ENCODE data around the gene PLK5.

DNA sequence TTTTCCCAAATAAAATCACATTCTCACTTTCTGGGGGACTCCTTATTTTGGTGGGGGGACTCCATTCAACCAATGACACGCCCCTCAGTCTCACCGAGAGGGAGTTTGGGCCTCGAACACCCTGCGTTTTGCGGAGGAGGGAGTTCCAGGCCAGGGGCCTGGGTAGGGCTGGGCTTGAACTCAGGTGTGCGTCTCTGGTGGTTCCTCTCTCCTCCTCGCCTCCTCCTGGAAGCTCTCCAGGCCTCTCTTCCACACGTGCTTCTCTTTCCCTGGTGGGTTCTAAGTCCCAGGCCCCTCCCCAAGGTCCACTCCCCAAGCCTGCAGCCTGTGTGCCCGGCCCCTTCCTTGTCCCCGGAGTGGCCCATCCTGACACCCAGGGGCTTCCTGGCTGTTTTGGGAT is 29.5 kb downstream of the PLK5 start:
- no peak for TF ChIP-seq POLR2AphosphoS5 (IDR thresholded peaks at IDR 0.05)
- TF ChIP-seq CTCF (IDR thresholded peaks at IDR 0.05) = no peak

Data from transverse colon (tissue), 4 donors.